ENCODE results near the gene DRG1.

DRG1 gene

DNA sequence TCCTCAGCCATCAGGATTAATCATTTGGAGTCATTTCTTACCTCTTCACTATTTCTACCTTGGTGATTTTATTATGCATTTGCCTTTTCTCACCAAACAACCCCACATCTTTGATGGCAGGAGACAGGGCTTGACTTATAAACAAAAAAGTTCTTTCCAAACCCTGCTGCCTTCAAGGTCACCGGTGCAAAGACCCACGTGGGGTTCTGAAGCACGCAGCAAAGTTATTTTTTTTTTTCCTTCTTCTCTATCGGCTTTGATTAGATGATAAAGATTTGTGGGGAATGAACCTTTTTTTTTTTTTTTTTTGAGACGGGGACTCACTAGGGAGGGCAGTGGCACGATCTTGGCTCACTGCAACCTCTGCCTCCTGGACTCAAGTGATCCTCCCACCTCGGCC lies 44.1 kb downstream of the DRG1 start:
- Histone ChIP-seq H3K9ac (ENCODE audit: low read length) (no peak overlapping the region), H3K36me3 (ENCODE audit: control insufficient read depth, low read depth, low read length) (peaks cover 51% of the 10 kb centered on the region), H3K4me3 (ENCODE audit: low read length) (no peak overlapping the region), H3K27me3 (ENCODE audit: control insufficient read depth, insufficient read depth, low read length) (no peaks in the 10 kb centered on the region), H3K4me1 (ENCODE audit: control insufficient read depth, low read depth, low read length) (no peaks in the 10 kb centered on the region), H3K9me3 (ENCODE audit: control insufficient read depth, low read depth, low read length) (no peaks in the 10 kb centered on the region), H3K27ac (ENCODE audit: low read length) (no peak overlapping the region)

DNA sequence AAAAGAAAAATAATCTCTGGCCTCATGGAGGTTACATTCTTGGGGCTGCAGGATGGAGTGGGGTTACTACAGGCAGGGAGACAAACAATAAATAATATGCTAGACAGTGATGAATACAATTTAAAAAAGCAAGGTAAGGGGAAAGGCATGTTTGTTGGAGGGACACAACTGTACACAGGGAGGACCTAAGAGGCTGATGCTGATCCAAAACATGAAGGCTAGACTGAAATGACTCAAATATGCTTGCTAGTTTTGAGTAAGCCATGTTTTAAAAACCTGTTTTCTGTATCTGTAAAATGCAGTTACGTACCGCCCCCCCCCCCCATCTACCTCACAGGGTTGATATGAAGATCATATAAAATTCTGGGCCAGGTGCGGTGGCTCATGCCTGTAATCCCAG lies 46.2 kb downstream of the DRG1 start:
- Histone ChIP-seq H3K4me1 (ENCODE audit: control insufficient read depth, low read depth, low read length) (no peaks in the 10 kb centered on the region), H3K9me3 (ENCODE audit: control insufficient read depth, low read depth, low read length) (no peaks in the 10 kb centered on the region), H3K36me3 (ENCODE audit: control insufficient read depth, low read depth, low read length) (peaks cover 32% of the 10 kb centered on the region), H3K9ac (ENCODE audit: low read length) (no peak overlapping the region), H3K27me3 (ENCODE audit: control insufficient read depth, insufficient read depth, low read length) (no peaks in the 10 kb centered on the region), H3K4me3 (ENCODE audit: low read length) (no peak overlapping the region), H3K27ac (ENCODE audit: low read length) (no peak overlapping the region)

DNA sequence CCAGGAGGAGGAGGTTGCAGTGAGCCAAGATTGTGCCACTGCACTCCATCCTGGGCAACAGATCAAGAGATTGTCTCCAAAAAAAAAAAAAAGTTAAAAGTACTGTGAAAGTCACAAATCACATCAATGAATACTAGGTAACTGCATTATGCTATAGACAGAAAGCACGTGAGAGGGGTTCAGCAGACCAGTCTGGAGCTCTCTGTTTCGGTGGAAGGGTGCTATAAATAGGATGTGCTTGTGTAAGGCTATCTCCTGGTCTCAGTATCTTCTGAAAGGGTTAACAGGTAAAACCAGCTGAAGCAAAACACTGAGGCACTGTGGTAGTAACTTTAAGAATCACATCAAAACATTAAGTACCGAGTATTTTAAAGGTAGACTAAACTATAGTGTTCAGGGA lies 46.8 kb downstream of the DRG1 start:
- Histone ChIP-seq H3K27me3 (ENCODE audit: control insufficient read depth, insufficient read depth, low read length) (no peaks in the 10 kb centered on the region), H3K4me1 (ENCODE audit: control insufficient read depth, low read depth, low read length) (no peaks in the 10 kb centered on the region), H3K9ac (ENCODE audit: low read length) (no peak overlapping the region), H3K36me3 (ENCODE audit: control insufficient read depth, low read depth, low read length) (peaks cover 29% of the 10 kb centered on the region), H3K4me3 (ENCODE audit: low read length) (no peak overlapping the region), H3K9me3 (ENCODE audit: control insufficient read depth, low read depth, low read length) (no peaks in the 10 kb centered on the region), H3K27ac (ENCODE audit: low read length) (no peak overlapping the region)

DNA sequence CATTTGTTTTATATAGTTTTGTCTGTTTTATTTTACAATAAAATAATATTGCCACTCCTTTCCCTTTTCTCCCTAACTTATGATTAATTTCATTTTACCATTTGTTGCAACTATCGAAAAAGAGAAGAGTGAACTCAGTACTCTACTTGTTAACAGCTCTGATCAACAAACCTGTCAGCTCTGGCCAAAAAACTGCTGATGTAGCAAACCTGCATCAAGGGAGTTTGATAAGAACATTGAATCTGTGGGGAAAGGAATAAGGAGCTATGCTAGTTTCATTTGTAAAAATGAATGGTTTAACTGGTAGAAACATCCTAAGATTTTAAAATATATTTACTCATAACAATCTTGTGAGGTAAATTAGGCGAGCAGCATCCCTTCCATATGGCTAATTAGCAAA lies 47.4 kb downstream of the DRG1 start:
- H3K27me3 ChIP-seq (ENCODE audit: control insufficient read depth, insufficient read depth, low read length), result no peaks in the 10 kb centered on the region
- H3K36me3 ChIP-seq (ENCODE audit: control insufficient read depth, low read depth, low read length), result peaks cover 25% of the 10 kb centered on the region
- no peak overlapping the region for H3K27ac ChIP-seq (ENCODE audit: low read length)
- H3K4me3 ChIP-seq (ENCODE audit: low read length), result no peak overlapping the region
- H3K4me1 ChIP-seq (ENCODE audit: control insufficient read depth, low read depth, low read length), result no peaks in the 10 kb centered on the region
- H3K9me3 ChIP-seq (ENCODE audit: control insufficient read depth, low read depth, low read length), result no peaks in the 10 kb centered on the region
- H3K9ac ChIP-seq (ENCODE audit: low read length), result no peak overlapping the region

DNA sequence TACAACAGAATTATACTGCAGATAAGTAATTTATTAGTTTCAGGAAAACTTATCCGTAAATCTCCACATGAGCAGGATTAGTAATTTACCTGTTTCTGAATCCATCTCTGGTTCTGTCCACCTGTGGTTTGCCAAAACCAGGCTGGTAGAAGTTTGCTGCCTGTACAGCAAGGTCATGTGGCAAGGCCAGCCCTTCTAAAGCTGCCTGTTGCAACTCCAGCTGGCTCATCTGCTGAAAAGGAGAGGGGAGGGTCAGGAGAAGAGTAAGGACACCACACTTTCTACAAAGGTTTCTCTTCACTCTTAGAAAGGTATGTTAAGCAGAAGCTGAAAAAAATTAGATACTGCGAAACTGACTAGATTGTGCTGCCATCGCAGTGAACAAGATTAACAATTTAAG lies 47.9 kb downstream of the DRG1 start:
- no peaks in the 10 kb centered on the region for H3K4me1 ChIP-seq (ENCODE audit: control insufficient read depth, low read depth, low read length)
- H3K27me3 ChIP-seq (ENCODE audit: control insufficient read depth, insufficient read depth, low read length), result no peaks in the 10 kb centered on the region
- peaks cover 20% of the 10 kb centered on the region for H3K36me3 ChIP-seq (ENCODE audit: control insufficient read depth, low read depth, low read length)

DNA sequence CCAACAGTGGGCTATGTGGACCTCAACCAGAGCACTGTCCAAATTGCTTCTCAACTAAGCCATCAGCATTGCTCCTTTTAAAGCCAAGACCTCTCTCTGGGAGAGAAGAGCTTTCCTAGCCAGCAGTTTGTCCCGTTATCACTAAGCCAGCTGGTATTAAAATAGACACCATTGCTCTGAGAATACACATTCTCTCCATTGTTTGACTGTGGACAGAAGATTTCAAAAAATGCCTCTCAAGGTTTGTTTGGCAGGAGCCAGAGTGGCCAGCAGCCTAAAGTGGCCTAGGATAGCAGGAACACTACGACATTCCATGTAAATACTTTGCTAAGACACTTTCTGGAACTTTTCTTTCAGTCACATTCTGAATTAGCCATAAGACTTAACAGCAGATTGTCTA lies 49.0 kb downstream of the DRG1 start:
- no peaks in the 10 kb centered on the region for H3K27me3 ChIP-seq (ENCODE audit: control insufficient read depth, insufficient read depth, low read length)
- H3K27ac ChIP-seq (ENCODE audit: low read length), result no peak overlapping the region
- no peak overlapping the region for H3K9ac ChIP-seq (ENCODE audit: low read length)
- peaks cover 11% of the 10 kb centered on the region for H3K36me3 ChIP-seq (ENCODE audit: control insufficient read depth, low read depth, low read length)
- no peaks in the 10 kb centered on the region for H3K4me1 ChIP-seq (ENCODE audit: control insufficient read depth, low read depth, low read length)
- H3K4me3 ChIP-seq (ENCODE audit: low read length), result no peak overlapping the region
- no peaks in the 10 kb centered on the region for H3K9me3 ChIP-seq (ENCODE audit: control insufficient read depth, low read depth, low read length)

More for the DNA sequence above, 47.9 kb downstream of the DRG1 start:
- Histone ChIP-seq H3K9ac (ENCODE audit: low read length) (no peak overlapping the region), H3K27ac (ENCODE audit: low read length) (no peak overlapping the region), H3K9me3 (ENCODE audit: control insufficient read depth, low read depth, low read length) (no peaks in the 10 kb centered on the region), H3K4me3 (ENCODE audit: low read length) (no peak overlapping the region)

DNA sequence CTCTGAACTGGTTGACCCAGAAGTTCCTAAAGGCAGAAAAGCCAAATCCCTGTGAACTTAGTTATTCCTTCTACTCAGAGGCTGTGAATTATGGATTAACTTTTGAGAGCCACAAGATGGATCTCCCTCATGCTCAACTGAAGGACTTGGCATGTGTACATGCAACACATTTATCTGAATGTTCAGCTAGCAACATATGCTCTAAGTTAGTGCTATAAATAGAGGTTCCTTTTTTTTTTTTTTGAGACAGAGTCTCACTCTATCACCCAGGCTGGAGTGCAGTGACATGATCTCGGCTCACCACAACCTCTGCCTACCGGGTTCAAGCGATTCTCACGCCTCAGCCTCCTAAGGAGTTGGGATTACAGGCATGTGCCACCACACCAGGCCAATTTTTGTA lies 50.1 kb downstream of the DRG1 start:
- Histone ChIP-seq H3K36me3 (ENCODE audit: control insufficient read depth, low read depth, low read length) (peaks cover 17% of the 10 kb centered on the region), H3K27ac (ENCODE audit: low read length) (no peak overlapping the region), H3K4me1 (ENCODE audit: control insufficient read depth, low read depth, low read length) (no peaks in the 10 kb centered on the region), H3K9ac (ENCODE audit: low read length) (no peak overlapping the region), H3K9me3 (ENCODE audit: control insufficient read depth, low read depth, low read length) (no peaks in the 10 kb centered on the region), H3K27me3 (ENCODE audit: control insufficient read depth, insufficient read depth, low read length) (no peaks in the 10 kb centered on the region), H3K4me3 (ENCODE audit: low read length) (no peak overlapping the region)

DNA sequence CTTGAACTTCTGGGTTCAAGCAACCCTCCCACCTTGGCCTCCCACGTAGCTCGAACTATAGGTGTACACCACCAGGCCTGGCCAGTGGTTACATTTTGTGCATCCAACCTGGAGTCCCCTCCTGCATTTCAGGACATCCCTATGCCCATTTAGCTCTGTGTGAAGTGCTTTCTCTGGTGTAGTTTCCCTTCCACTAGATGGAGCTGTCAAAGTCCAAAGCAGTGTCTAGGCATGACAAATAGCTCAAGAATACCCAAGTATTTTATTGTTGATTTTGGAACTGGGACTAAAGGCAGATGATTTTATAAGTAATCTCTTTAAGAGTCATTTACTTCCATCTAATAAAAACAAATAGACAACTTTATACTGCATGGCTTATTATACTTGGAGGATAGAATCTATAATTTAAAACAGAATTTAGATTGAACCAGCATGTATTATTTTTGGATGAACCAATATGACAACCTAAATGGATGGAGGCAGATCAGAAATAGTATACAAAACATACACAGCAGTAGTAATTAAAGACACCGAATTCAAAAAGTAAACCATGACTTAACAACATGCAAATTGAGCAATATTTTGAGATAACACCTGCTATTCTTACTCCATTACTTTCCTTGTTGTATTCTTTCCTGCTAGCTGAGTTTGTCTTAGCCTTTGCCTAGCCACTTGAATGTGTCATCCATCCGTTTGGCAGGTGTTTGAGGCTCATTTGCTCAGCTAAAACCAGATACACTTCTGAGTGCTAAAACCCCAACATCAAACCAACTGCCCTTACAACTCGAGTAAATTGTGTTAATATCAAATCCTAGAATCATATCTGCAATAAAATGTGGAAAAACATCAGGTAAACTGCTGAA lies 52.5 kb downstream of the DRG1 start:
- Histone ChIP-seq H3K9ac (ENCODE audit: low read length) (no peak overlapping the region), H3K4me3 (ENCODE audit: low read length) (no peak overlapping the region), H3K9me3 (ENCODE audit: control insufficient read depth, low read depth, low read length) (no peaks in the 10 kb centered on the region), H3K36me3 (ENCODE audit: control insufficient read depth, low read depth, low read length) (peaks cover 20% of the 10 kb centered on the region), H3K4me1 (ENCODE audit: control insufficient read depth, low read depth, low read length) (no peaks in the 10 kb centered on the region), H3K27ac (ENCODE audit: low read length) (no peak overlapping the region), H3K27me3 (ENCODE audit: control insufficient read depth, insufficient read depth, low read length) (no peaks in the 10 kb centered on the region)

DNA sequence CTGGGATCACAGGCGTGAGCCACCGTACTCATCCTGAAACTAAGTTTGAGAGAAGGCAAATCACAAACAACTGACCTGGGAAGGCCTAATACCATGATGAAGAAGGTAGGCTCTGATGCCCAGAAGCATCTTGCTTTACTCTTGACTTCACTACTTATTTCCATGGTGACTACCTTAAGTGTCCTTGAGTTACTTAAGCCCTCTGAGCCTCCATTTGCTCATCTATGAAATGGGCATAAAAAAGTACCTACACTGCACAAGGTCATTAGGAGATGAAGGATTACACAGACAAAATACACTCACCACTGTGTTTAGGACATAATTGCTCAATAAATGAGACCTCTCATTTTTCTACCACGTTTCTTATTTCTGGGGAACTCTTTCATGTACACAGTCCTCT lies 62.3 kb downstream of the DRG1 start:
- no peaks in the 10 kb centered on the region for H3K9me3 ChIP-seq (ENCODE audit: control insufficient read depth, low read depth, low read length)
- H3K4me3 ChIP-seq (ENCODE audit: low read length), result no peak overlapping the region
- H3K4me1 ChIP-seq (ENCODE audit: control insufficient read depth, low read depth, low read length), result no peaks in the 10 kb centered on the region
- no peak overlapping the region for H3K9ac ChIP-seq (ENCODE audit: low read length)
- H3K36me3 ChIP-seq (ENCODE audit: control insufficient read depth, low read depth, low read length), result peaks cover 56% of the 10 kb centered on the region
- no peak overlapping the region for H3K27ac ChIP-seq (ENCODE audit: low read length)
- H3K27me3 ChIP-seq (ENCODE audit: control insufficient read depth, insufficient read depth, low read length), result no peaks in the 10 kb centered on the region

DNA sequence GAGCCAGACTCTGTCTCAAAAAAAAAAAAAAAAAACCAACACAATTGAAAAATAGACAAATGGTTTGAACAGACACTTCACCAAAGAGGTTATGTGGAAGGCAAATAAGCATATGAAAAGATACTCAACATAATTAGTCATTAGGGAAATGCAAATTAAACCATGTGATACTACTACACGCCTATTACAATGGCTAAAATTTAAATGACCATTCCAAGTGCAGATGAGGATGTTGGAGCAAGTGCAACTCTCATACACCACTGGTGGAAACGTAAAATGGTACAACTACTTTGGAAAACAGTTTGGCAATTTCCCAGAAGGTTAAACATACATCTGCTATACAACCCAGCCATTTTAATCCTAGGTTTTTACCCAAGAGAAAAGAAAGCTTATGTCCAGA lies 65.9 kb downstream of the DRG1 start:
- no peak overlapping the region for H3K4me3 ChIP-seq (ENCODE audit: low read length)
- H3K9ac ChIP-seq (ENCODE audit: low read length), result no peak overlapping the region
- H3K9me3 ChIP-seq (ENCODE audit: control insufficient read depth, low read depth, low read length), result no peaks in the 10 kb centered on the region
- H3K27ac ChIP-seq (ENCODE audit: low read length), result no peak overlapping the region
- H3K4me1 ChIP-seq (ENCODE audit: control insufficient read depth, low read depth, low read length), result no peaks in the 10 kb centered on the region
- peaks cover 55% of the 10 kb centered on the region for H3K36me3 ChIP-seq (ENCODE audit: control insufficient read depth, low read depth, low read length)
- no peaks in the 10 kb centered on the region for H3K27me3 ChIP-seq (ENCODE audit: control insufficient read depth, insufficient read depth, low read length)

DNA sequence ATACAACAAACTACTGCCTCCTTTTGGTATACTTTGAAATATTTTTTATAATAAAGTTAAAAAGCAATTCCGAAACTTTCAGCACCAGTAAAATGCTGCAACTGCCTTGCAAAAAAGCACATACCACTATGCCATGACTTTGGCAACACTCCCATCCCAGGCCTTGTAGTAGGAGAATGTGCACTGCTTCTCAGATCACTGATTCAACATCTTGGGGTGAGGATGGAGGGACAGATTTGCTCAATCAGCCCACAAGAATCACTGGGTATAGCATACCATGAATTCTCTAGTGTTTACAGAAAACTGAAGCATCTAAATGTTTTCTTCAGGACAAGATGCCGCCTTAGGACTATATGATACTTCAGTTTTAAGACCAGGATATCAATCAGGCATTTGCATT lies 75.3 kb downstream of the DRG1 start:
- no peaks in the 10 kb centered on the region for H3K27me3 ChIP-seq (ENCODE audit: control insufficient read depth, insufficient read depth, low read length)
- H3K4me1 ChIP-seq (ENCODE audit: control insufficient read depth, low read depth, low read length), result no peaks in the 10 kb centered on the region
- no peak overlapping the region for H3K9ac ChIP-seq (ENCODE audit: low read length)
- H3K27ac ChIP-seq (ENCODE audit: low read length), result no peak overlapping the region
- peaks cover 17% of the 10 kb centered on the region for H3K36me3 ChIP-seq (ENCODE audit: control insufficient read depth, low read depth, low read length)
- H3K4me3 ChIP-seq (ENCODE audit: low read length), result no peak overlapping the region
- no peaks in the 10 kb centered on the region for H3K9me3 ChIP-seq (ENCODE audit: control insufficient read depth, low read depth, low read length)

DNA sequence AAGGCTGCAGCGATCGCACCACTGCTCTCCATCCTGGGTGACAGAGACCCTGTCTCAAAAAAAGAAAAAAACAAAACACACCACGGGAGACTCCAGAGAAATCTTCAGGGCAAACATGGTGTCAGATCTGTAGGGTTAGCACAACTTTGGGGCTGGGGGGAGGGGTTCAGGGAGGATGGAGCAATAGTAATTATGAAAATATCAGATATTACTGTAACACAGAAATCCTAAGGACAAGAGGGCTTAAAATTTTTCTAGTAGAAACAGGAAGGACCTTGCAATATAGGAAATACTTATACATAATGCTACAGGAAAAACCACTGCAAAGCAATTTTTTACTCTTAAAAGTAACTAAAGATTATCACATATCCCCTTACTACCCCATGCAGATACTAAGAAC lies 76.4 kb downstream of the DRG1 start:
- Histone ChIP-seq H3K4me1 (ENCODE audit: control insufficient read depth, low read depth, low read length) (no peaks in the 10 kb centered on the region), H3K36me3 (ENCODE audit: control insufficient read depth, low read depth, low read length) (peaks cover 23% of the 10 kb centered on the region), H3K9ac (ENCODE audit: low read length) (no peak overlapping the region), H3K27me3 (ENCODE audit: control insufficient read depth, insufficient read depth, low read length) (no peaks in the 10 kb centered on the region), H3K9me3 (ENCODE audit: control insufficient read depth, low read depth, low read length) (no peaks in the 10 kb centered on the region), H3K27ac (ENCODE audit: low read length) (no peak overlapping the region), H3K4me3 (ENCODE audit: low read length) (no peak overlapping the region)

Data from iPS-18a (cell line).